Measurements from ENCODE around the gene MUC6. TPM values are rescaled to one million over a fixed set of nuclear protein-coding genes. Genes with fewer than 3 reads are reported as not detected.
"Not testable (repeated sequence)": the region's sequence is repeated elsewhere in the genome, so short reads cannot be mapped to it uniquely, and the experiment has no call there.

The MUC6 gene
- total RNA-seq, 1 donor from 2014 or later = not detected

DNA sequence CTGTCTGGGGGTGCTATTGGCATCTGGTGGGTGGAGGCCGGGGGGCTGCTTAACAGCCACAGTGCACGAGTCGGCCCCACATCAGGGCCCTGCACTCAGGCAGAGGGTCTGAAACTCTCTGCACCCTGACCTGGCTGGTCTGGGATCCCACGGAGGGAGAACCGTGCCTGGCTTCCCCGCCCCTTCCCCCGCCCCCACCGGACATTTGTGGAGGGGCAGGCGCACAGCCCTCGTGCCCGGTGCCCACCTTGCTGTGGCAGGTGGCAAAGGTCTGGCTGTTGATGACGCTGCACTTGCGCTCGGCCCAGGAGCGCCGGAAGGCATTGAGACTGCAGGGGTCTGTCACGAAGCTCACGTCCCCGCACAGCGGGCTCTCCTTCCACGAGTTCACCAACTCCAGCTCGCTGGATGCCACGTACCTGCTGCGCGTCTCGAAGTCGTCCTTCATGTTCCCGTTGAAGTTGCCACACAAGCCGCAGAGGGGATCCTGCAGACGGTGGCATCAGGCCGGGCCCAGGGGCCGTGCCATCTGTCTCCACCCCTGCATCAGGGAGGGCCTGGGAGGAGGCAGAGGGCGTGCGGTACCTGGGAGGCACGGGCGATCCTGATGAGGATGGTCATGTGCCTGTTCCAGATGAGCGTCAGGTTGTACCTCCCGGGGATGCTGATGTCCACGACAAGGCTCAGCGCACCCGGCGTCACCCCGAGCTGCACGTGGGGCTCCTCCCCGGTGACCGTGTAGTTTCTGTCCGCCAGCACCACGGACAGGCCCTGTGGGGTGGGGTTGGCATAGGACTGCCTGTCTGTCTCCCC is 11.7 kb downstream of the MUC6 start:
- DNase-seq (ENCODE audit: low spot score) = no peak
- no peaks in the 10 kb centered on the region for H3K4me1 Mint-ChIP-seq (ENCODE audit: low read depth)
- H3K36me3 Mint-ChIP-seq (ENCODE audit: low read depth) = no peaks in the 10 kb centered on the region
- H3K9me3 Mint-ChIP-seq = no peaks in the 10 kb centered on the region
- H3K4me3 Mint-ChIP-seq = no peak overlapping the region
- H3K27me3 Mint-ChIP-seq (ENCODE audit: insufficient read depth) = no peaks in the 10 kb centered on the region
- intact Hi-C loops (cut with micrococcal nuclease) = no loop called here
- no peak overlapping the region for H3K27ac Mint-ChIP-seq

DNA sequence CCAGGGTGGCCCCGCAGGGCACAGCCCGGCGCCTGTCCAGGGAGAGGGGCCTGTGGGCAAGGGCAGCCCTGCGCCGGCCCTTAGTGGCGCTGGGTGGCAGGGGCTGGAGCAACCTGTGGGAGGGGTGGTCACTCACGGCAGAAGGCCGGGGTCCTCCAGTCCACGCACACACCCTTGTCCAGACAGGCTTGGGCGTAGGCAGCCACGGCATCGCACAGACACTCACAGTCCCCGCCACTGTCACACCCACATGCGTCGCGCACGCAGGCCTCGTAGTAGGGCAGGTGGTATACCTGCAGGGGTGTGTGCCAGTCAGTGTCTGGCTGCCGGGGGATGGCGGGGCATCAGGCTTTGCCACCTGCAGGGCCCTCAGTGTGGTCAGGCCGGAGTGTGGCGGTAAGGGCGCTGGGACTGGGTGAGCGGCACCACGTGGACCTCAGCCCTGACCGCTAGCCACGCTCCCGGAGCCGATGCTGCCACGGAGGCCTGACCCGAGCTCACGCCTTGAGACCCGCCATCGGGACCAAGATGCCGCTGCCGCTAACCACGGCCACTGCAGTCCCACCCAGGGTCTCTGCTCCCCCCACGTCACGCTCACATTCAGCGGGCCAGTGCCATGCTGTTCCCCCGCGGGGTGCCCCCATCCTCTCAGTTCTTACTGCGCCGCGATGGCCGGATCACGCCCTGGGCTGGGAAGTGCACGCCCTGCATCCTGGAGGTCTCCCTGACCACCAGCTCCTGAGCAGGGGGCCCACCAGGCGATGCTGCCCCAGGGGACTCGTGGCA is 12.5 kb downstream of the MUC6 start:
- no peak for DNase-seq (ENCODE audit: low spot score)
- no peak overlapping the region for H3K27ac Mint-ChIP-seq
- no peaks in the 10 kb centered on the region for H3K9me3 Mint-ChIP-seq
- H3K27me3 Mint-ChIP-seq (ENCODE audit: insufficient read depth) = no peaks in the 10 kb centered on the region
- intact Hi-C loops (cut with micrococcal nuclease) = no loop called here
- no peaks in the 10 kb centered on the region for H3K36me3 Mint-ChIP-seq (ENCODE audit: low read depth)
- H3K4me3 Mint-ChIP-seq = no peak overlapping the region
- no peaks in the 10 kb centered on the region for H3K4me1 Mint-ChIP-seq (ENCODE audit: low read depth)

DNA sequence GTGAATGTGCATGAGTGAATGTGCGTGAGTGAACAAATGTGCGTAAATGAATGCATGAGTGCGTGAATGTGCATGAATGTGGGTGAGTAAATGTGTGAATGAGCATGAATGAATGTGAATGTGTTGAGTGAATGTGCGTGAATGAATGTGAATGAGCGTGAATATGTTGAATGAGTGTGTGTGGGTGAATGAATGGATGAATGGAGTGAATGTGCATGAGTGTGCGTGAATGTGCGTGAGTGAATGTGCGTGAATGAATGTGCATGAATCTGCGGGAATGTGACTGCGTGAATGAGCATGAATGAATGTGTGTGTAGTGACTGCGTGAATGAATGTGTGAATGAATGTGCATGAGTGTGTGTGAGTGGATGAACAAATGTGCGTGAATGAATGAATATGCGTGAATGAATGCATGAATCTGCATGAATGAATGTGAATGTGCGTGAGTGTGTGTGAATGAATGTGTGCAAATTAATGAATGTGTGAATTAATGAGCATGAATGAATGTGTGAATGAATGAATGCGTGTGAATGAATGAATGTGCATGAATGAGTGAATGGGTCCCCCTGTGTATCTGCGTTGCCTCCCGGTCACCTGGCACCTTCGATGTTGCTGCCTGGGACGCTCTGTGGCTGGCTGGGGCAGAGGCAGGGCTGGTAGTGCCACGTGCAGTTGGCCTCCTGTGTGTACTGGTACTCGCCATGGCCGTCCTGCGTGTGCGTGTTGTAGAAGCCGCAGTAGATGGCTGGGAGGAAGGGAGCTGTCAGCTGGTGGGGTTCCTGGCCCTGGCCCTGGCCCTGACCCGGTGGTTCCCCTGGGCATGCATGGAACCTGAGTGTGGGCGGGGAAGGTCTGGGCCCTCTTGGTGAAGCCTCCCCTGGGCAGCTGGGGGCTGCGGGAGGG is 13.4 kb downstream of the MUC6 start:
- H3K9me3 Mint-ChIP-seq = peaks cover 1% of the 10 kb centered on the region
- DNase-seq (ENCODE audit: low spot score) = no peak
- no peak overlapping the region for H3K27ac Mint-ChIP-seq
- H3K4me3 Mint-ChIP-seq = no peak overlapping the region
- intact Hi-C loops (cut with micrococcal nuclease) = no loop called here
- H3K27me3 Mint-ChIP-seq (ENCODE audit: insufficient read depth) = no peaks in the 10 kb centered on the region
- H3K4me1 Mint-ChIP-seq (ENCODE audit: low read depth) = peaks cover 2% of the 10 kb centered on the region
- no peaks in the 10 kb centered on the region for H3K36me3 Mint-ChIP-seq (ENCODE audit: low read depth)

DNA sequence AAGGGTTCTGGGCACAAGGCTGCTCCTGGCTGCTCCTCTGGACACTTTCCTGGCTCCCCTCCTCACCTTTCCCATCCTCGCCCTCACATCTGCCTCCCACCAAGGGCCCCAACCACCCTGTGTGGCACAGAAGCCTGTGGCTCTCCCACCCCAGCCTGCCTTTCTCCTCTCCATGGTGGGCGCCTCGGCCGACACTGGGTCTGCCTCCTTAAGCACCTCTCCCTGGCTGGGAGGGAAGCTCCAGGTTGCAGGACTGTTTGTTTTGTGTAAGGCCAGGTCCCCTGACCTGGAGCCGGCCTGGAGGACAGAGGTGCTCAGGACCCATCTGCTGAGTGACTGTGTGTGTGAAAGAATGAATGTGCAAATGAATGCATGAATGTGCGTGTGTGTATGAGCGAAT is 14.1 kb downstream of the MUC6 start:
- peaks cover 9% of the 10 kb centered on the region for H3K9me3 Mint-ChIP-seq
- DNase-seq (ENCODE audit: low spot score) = no peak
- no peak overlapping the region for H3K27ac Mint-ChIP-seq
- peaks cover 10% of the 10 kb centered on the region for H3K4me1 Mint-ChIP-seq (ENCODE audit: low read depth)
- intact Hi-C loops (cut with micrococcal nuclease) = no loop called here
- H3K4me3 Mint-ChIP-seq = no peak overlapping the region
- H3K27me3 Mint-ChIP-seq (ENCODE audit: insufficient read depth) = no peaks in the 10 kb centered on the region
- H3K36me3 Mint-ChIP-seq (ENCODE audit: low read depth) = peaks cover 3% of the 10 kb centered on the region

DNA sequence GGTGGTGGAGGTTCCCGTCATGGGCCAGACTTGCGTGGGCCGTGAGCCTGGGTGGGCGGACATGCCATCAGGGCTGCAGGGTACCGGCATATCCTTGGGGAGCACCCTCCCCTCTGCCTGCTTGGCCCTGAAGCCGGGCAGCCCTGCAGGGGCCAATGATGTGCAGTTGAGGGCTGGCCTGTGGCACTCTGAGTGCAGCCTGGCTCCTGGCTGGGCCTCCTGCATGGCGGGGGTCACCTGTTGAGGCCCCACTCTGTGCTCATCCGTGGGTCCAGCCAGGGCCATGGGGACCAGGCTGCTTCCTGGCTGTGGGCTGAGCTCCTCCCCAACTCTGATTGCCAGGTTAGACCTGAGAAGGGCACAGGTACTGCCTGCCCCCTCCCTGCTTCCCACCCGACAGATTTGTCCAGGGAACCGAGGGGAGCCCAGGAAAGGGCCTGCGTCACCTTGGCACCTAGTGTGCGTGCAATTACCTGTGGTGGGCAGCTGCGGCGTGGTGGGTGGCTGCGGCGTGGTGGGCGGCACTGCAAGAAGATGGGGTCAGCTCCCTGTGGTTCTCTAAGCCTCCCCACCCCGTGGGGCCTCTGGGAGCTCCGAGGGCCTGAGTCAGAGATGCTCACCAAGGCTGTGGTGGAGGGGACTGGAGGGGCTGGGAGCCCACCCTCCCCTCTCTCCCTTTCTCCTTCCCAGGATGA is 16.2 kb downstream of the MUC6 start:
- Mint-ChIP-seq H3K4me3 (no peak overlapping the region), H3K4me1 (ENCODE audit: low read depth) (peaks cover 21% of the 10 kb centered on the region), H3K36me3 (ENCODE audit: low read depth) (peaks cover 14% of the 10 kb centered on the region), H3K27ac (no peak overlapping the region), H3K27me3 (ENCODE audit: insufficient read depth) (no peaks in the 10 kb centered on the region), H3K9me3 (peaks cover 24% of the 10 kb centered on the region)
- DNase-seq (ENCODE audit: low spot score) = no peak
- intact Hi-C loops (cut with micrococcal nuclease) = no loop called here

DNA sequence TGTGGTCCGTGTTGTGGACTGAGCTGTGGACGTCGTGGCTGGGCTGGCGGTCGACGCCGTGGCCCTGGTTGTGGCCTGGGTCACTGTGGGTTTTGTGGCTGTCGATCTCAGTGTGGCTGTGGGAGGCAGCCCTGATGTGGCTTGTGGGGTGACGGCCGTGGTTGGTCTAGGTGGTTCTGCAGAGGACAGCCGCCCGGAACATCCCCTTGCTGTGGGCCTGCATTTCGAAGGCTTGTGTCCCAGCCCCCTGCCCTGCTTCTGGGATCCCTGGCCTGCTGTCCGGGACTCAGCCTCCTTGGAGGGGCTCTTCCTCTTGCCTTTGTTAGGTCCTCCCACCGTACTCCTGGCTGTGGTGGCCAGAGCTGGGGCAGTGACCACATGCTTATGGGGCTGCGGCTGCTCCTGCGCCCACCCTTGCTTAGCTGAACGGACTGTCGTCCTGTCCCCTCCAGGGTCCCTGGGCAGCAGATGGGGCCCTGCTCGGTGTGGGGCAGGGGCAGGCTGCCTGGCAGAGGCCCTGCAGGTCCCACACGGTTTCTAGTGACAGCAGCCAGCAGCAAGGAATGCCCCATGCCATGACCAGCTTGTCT is 17.1 kb downstream of the MUC6 start:
- Mint-ChIP-seq H3K9me3 (peaks cover 24% of the 10 kb centered on the region), H3K27me3 (ENCODE audit: insufficient read depth) (no peaks in the 10 kb centered on the region), H3K27ac (no peak overlapping the region), H3K4me1 (ENCODE audit: low read depth) (peaks cover 21% of the 10 kb centered on the region), H3K36me3 (ENCODE audit: low read depth) (peaks cover 14% of the 10 kb centered on the region), H3K4me3 (no peak overlapping the region)
- intact Hi-C loops (cut with micrococcal nuclease) = no loop called here
- no peak for DNase-seq (ENCODE audit: low spot score)

DNA sequence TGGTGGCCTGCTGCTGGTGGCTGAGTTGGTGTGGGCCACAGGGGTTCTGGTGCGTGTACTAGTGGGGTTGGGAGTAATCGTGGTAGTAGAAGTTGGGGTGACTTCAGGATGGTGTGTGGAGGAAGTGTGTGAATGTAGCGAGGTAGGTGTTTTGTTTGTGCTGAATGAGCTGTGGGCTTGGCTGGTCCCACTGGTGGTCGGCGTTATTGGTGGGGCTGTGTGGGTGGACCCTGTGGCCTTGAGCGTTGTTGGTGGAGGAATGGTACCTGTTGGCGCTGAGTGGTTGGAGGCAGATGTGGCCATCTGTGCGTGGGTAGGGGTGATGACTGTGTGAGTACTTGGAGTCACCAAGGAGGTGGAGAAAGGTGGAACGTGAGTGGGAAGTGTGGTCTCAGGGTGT is 18.4 kb downstream of the MUC6 start:
- intact Hi-C loops (cut with micrococcal nuclease) = no loop called here

DNA sequence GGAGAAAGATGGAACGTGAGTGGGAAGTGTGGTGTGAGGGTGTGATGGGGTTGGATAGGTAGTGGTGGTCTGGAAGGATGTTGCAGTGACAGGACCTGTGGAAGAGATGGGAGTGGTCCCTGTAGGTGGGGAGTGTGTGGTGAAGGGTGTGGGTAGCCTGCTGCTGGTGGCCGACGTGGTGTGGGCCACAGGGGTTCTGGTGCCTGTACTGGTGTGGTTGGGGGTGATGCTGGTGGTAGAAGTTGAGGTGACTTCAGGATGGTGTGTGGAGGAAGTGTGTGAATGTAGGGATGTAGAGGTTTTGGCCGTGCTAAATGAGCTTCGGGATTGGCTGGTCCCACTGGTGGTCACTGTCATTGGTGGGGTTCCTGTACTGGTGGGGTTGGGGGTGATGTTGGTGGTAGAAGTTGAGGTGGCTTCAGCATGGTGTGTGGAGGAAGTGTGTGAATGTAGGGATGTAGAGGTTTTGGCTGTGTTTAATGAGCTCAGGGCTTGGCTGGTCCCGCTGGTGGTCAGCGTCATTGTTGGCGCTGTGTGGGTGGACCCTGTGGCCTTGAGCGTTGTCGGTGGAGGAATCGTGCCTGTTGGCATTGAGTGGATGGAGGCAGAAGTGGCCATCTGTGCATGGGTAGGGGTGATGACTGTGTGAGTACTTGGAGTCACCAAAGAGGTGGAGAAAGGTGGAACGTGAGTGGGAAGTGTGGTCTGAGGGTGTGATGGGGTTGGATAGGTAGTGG is 19.1 kb downstream of the MUC6 start:
- H3K27ac Mint-ChIP-seq = peak overlapping the region; percentile 4
- DNase-seq (ENCODE audit: low spot score) = no peak
- H3K4me1 Mint-ChIP-seq (ENCODE audit: low read depth) = peaks cover 21% of the 10 kb centered on the region
- H3K27me3 Mint-ChIP-seq (ENCODE audit: insufficient read depth) = no peaks in the 10 kb centered on the region
- H3K9me3 Mint-ChIP-seq = peaks cover 24% of the 10 kb centered on the region
- no peak overlapping the region for H3K4me3 Mint-ChIP-seq
- peaks cover 14% of the 10 kb centered on the region for H3K36me3 Mint-ChIP-seq (ENCODE audit: low read depth)
- intact Hi-C loops (cut with micrococcal nuclease) = no loop called here

More for the DNA sequence above, 18.4 kb downstream of the MUC6 start:
- no peak for DNase-seq (ENCODE audit: low spot score)
- Mint-ChIP-seq H3K4me3 (no peak overlapping the region), H3K4me1 (ENCODE audit: low read depth) (peaks cover 21% of the 10 kb centered on the region), H3K36me3 (ENCODE audit: low read depth) (peaks cover 14% of the 10 kb centered on the region), H3K27ac (no peak overlapping the region), H3K27me3 (ENCODE audit: insufficient read depth) (no peaks in the 10 kb centered on the region), H3K9me3 (peaks cover 24% of the 10 kb centered on the region)

DNA sequence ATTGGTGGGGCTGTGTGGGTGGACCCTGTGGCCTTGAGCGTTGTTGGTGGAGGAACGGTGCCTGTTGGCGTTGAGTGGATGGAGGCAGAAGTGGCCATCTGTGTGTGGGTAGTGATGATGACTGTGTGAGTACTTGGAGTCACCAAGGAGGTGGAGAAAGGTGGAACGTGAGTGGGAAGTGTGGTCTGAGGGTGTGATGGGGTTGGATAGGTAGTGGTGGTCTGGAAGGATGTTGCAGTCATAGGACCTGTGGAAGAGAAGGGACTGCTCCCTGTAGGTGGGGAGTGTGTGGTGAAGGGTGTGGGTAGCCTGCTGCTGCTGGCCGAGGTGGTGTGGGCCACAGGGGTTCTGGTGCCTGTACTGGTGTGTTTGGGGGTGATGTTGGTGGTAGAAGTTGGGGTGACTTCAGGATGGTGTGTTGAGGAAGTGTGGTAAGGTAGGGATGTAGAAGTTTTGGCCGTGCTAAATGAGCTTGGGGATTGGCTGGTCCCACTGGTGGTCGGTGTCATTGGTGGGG is 19.9 kb downstream of the MUC6 start:
- Mint-ChIP-seq H3K27ac (peak overlapping the region; percentile 5), H3K9me3 (peaks cover 24% of the 10 kb centered on the region), H3K4me1 (ENCODE audit: low read depth) (peaks cover 21% of the 10 kb centered on the region), H3K36me3 (ENCODE audit: low read depth) (peaks cover 14% of the 10 kb centered on the region)
- DNase-seq (ENCODE audit: low spot score); H3K27me3 Mint-ChIP-seq (ENCODE audit: insufficient read depth); H3K4me3 Mint-ChIP-seq; intact Hi-C loops (cut with micrococcal nuclease): not testable (repeated sequence)

DNA sequence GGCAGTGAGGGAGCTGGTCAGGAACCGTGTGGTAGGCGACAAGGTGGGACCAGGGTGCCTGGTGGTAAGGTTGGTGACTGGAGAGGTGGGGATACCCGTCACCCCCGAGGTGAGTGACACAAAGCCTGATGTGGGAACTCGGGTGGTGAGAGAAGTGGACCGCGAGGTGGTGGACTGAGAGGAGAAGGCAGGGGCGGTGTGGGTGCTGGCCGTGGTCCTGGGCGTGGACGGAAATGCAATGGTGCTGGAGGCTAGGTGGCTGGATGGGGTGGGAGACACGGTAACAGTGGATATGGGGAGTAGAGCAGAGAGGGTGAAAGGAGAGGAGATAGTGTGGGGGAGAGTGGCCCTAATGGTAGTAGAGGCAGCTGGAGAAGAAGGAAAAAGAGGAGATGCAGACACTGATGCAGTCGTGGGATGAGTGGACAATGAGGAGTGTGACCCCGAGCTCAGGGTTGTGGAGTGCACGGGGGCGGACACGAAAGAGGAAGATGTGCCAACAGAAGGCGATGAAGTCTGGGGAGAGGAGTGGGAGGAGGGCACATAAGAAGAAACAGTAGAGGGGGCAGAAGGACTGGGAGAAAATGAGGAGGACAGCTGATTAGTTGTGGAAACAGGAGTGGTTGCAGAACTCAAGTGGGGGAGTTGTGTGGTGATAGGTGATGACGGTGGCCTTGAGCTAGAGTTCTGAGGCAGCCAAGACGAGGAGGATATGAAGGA is 20.5 kb downstream of the MUC6 start:
- no peaks in the 10 kb centered on the region for H3K27me3 Mint-ChIP-seq (ENCODE audit: insufficient read depth)
- H3K27ac Mint-ChIP-seq = no peak overlapping the region
- H3K9me3 Mint-ChIP-seq = peaks cover 24% of the 10 kb centered on the region
- H3K4me3 Mint-ChIP-seq = no peak overlapping the region
- no peak for DNase-seq (ENCODE audit: low spot score)
- peaks cover 14% of the 10 kb centered on the region for H3K36me3 Mint-ChIP-seq (ENCODE audit: low read depth)
- intact Hi-C loops (cut with micrococcal nuclease) = no loop called here
- peaks cover 21% of the 10 kb centered on the region for H3K4me1 Mint-ChIP-seq (ENCODE audit: low read depth)

DNA sequence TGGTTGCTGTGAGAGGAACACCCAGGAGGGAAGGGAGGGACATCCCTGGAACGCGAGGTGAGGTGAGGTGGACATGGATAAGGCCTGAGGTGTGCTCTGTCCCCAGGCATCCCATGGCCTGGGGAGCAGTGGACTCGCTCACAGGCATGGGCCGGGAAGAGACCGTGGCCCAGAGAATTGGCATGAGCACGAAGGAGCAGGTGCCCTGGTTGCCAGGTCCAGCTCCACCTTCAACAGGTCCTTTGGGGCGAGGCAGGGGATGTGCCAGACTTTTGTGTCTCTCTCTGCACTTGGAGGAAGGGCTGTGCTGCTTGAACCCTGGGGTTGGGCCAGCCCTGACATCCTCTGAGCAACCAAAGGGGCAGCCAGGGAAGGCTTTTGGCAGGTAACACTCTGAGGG is 21.5 kb downstream of the MUC6 start:
- Mint-ChIP-seq H3K27ac (no peak overlapping the region), H3K4me3 (no peak overlapping the region), H3K9me3 (peaks cover 24% of the 10 kb centered on the region), H3K27me3 (ENCODE audit: insufficient read depth) (no peaks in the 10 kb centered on the region), H3K36me3 (ENCODE audit: low read depth) (peaks cover 17% of the 10 kb centered on the region), H3K4me1 (ENCODE audit: low read depth) (peaks cover 21% of the 10 kb centered on the region)
- no peak for DNase-seq (ENCODE audit: low spot score)
- intact Hi-C loops (cut with micrococcal nuclease) = no loop called here
